ENCODE data around the gene MIDN. TPM values are rescaled to one million over a fixed set of nuclear protein-coding genes. Genes with fewer than 3 reads are reported as not detected.

The MIDN gene
- total RNA-seq, 2 donors from 2014 or later: 36.3 to 43.5 TPM

DNA sequence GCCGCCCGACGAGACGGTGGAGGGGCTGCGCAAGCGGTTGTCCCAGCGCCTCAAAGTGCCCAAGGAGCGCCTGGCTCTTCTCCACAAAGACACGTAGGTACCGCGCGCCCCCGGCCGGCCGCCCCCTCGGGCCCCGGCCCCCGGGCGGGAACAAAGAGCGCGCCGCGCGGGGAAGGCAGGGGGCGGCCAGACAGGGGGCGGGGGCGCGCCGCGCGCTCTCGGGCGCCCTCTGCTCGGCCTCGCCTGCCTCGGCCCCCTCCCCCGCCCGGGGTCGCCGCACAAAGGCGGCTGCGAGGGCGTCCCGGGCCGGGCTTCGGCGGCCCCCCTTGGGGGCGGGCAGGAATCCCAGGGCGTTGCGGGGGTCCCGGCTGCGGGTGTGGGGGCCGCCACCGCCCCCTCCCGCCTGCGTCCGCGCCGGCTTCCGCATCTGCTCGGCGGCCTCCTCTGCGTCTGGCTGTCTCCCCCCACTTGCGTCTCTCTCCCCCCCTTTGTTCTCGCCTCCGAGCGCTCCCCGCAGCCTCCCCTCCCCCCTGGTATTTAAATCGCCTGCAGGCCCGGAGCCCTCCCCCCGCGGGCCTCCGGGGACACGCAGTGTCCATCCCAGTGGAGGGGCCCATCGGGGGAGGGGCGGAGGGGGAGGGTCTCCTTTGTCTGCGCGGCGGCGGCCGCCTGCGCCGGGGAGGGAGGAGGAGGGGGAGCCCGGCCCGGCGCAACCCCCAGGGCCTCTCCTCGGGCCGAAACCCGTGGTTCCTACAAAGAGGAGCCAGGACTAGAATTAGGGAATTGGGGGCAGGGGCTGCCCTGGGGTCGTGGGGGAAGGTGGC, 2.3 kb downstream of the MIDN start:
- H3K4me1 ChIP-seq: peaks cover 70% of the 10 kb centered on the region
- intact Hi-C loops (cut with DNase I): no loop called here
- ATAC-seq (no peak), DNase-seq (peak; percentile 65 to 78 (median 70))
- peaks cover 13 to 18% of the 10 kb centered on the region in 2 donors for H3K36me3 ChIP-seq (replicated peaks in 1 of 2; ENCODE audit: insufficient read depth in 1 of 2, low read depth in 2 of 2)
- H3K4me3 ChIP-seq: peak overlapping the region; percentile 64 to 91
- peak overlapping the region; percentile 97 to 100 (median 100) for H3K27ac ChIP-seq
- no peaks in the 10 kb centered on the region for H3K27me3 ChIP-seq
- TF ChIP-seq, protein P1, sequence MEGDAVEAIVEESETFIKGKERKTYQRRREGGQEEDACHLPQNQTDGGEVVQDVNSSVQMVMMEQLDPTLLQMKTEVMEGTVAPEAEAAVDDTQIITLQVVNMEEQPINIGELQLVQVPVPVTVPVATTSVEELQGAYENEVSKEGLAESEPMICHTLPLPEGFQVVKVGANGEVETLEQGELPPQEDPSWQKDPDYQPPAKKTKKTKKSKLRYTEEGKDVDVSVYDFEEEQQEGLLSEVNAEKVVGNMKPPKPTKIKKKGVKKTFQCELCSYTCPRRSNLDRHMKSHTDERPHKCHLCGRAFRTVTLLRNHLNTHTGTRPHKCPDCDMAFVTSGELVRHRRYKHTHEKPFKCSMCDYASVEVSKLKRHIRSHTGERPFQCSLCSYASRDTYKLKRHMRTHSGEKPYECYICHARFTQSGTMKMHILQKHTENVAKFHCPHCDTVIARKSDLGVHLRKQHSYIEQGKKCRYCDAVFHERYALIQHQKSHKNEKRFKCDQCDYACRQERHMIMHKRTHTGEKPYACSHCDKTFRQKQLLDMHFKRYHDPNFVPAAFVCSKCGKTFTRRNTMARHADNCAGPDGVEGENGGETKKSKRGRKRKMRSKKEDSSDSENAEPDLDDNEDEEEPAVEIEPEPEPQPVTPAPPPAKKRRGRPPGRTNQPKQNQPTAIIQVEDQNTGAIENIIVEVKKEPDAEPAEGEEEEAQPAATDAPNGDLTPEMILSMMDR (IDR thresholded peaks at IDR 0.05): no peak
- TF ChIP-seq POLR2A (IDR thresholded peaks at IDR 0.05): peak in 1 of 3 donors; percentile 9
- 1 to 2% methylated on average over 8 to 71 of the region's 90 CpGs for WGBS, 2 donors
- H3K9me3 ChIP-seq: no peaks in the 10 kb centered on the region

DNA sequence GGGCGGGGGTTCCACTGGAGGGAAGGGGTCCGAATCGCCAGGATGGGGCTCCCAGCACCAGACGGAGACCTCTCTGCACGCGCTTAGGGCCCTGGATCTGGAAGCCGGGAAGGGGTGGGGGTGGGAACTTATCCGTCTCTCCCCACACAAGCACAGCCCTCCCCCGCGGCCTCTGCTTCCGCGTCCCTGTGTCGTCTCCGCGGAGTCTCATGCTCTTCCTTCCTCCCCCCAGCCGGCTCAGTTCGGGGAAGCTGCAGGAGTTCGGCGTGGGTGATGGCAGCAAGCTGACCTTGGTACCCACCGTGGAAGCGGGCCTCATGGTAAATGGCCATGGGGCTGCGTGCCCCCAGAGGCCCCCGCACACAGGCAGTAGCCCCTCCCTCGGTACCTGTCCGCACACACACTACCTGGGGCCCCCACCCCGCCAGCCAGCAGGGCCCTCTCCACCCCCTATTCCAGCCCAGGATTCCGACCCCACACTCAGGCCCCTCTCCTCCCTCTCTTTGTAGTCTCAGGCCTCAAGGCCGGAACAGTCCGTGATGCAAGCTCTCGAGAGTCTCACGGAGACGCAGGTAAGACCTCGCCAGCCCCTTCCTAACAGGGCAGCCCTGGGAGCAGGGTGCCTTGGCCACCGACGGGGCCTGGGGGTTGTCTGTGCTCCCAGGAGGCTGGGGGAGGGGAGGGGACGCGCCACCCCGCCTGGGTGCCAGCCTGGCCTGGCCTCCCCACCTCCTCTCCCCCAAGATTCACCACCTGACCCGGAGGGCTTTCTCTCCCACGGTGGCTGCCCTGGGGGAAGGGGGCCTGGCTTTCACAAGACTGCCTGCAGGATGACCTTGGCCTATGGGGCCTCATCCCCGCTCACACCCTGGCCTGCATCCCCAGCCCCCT, 3.2 kb downstream of the MIDN start:
- TF ChIP-seq, protein P1 (IDR thresholded peaks at IDR 0.05): no peak
- peak; percentile 47 to 56 (median 51) for TF ChIP-seq POLR2A (IDR thresholded peaks at IDR 0.05)
- 0 to 1% methylated on average over 5 to 40 of the region's 41 CpGs for WGBS, 2 donors
- peak overlapping the region; percentile 64 to 91 for H3K4me3 ChIP-seq
- H3K4me1 ChIP-seq: peaks cover 68% of the 10 kb centered on the region
- intact Hi-C loops (cut with DNase I): no loop called here
- ATAC-seq (no peak), DNase-seq (peak; percentile 76 to 90 (median 86))
- peaks cover 20 to 23% of the 10 kb centered on the region in 2 donors for H3K36me3 ChIP-seq (replicated peaks in 1 of 2; ENCODE audit: insufficient read depth in 1 of 2, low read depth in 2 of 2)
- H3K27ac ChIP-seq: peak overlapping the region; percentile 97 to 100 (median 100)
- no peaks in the 10 kb centered on the region for H3K27me3 ChIP-seq
- no peaks in the 10 kb centered on the region for H3K9me3 ChIP-seq

DNA sequence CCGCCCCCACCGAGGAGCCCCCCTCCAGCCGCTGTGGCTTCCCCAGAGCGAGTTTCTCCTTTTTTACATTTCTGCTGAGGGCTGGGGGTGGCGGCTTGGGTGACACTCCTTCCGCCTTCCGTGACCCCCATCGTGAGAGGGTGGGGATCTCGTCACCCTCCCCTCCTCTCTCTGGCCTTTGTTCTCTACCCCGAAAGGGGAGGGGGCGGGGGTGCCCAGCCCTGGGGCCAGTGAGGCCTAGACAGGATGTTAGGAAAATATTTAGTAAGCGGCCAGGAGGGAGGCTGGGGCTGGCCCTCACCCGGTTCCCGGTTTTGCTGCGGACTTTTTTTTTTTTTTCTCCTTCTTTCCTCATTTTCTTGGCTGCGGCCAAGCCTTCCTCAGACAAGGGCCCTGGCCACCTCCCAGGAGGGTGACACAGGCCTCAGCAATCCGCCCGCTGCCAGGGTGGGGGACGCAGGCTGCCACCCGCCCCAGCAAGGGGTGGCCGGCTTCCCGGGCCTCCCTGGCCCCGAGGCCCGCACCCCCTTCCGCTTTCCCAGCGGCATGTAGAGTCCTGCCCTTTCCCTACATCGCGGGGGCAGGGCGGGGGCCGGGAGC, 3.9 kb downstream of the MIDN start:
- DNase-seq (peak; percentile 94 to 98 (median 96)), ATAC-seq (peak; percentile 49)
- TF ChIP-seq, protein P1 (IDR thresholded peaks at IDR 0.05): no peak
- peak; percentile 21 to 53 (median 39) for TF ChIP-seq POLR2A (IDR thresholded peaks at IDR 0.05)
- no peaks in the 10 kb centered on the region for H3K27me3 ChIP-seq
- H3K9me3 ChIP-seq: no peaks in the 10 kb centered on the region
- WGBS, 2 donors: 0% methylated on average over 18 to 28 of the region's 30 CpGs
- peaks cover 27 to 28% of the 10 kb centered on the region in 2 donors for H3K36me3 ChIP-seq (replicated peaks in 1 of 2; ENCODE audit: insufficient read depth in 1 of 2, low read depth in 2 of 2)
- intact Hi-C loops (cut with DNase I): no loop called here
- no peak overlapping the region for H3K4me3 ChIP-seq
- peaks cover 69% of the 10 kb centered on the region for H3K4me1 ChIP-seq
- peak overlapping the region; percentile 97 to 100 (median 100) for H3K27ac ChIP-seq

DNA sequence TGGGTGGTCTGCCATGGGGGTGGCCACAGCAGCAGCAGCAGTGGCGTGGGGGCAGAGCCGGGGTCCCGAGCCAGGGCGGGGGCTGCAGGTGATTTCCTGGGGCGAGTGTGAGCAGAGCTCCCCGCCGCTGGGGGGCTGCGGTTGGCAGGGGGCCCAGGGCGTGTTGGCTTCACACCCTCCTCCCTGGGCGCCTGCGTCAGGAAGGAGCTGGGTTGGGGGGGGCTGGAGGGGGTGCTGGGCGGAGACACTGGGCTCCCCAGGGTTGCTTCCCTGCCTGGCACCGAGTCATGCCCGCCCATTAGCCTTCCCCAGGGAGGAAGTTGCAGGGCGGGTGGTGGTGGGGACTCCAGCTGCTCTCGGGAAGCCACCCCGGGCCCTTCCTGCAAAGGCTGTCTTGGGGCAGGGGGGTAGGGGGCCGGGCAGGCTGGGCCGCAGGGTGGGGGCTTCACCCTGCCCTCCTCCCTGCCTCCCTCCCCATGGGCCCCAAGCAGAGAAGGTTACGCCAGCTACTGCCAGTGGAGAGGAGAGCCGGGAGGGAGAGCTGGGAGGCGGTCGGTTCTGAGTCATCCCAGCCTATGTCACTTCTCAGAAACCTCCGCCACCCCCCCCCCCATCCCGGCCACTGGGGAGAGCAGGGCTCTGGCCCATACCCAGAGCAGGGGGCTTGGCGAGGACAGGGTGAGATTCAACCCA, 4.6 kb downstream of the MIDN start:
- peak; percentile 34 for ATAC-seq
- peaks cover 69% of the 10 kb centered on the region for H3K4me1 ChIP-seq
- peak in 2 of 3 donors; percentile 41 to 62 for TF ChIP-seq POLR2A (IDR thresholded peaks at IDR 0.05)
- TF ChIP-seq, protein P1 (IDR thresholded peaks at IDR 0.05): peak in 2 of 7 experiments; percentile 19 to 25
- H3K4me3 ChIP-seq: no peak overlapping the region
- H3K36me3 ChIP-seq (replicated peaks in 1 of 2; ENCODE audit: insufficient read depth in 1 of 2, low read depth in 2 of 2): peaks cover 28 to 30% of the 10 kb centered on the region in 2 donors
- H3K9me3 ChIP-seq: no peaks in the 10 kb centered on the region
- intact Hi-C loops (cut with DNase I): no loop called here
- peak; percentile 86 to 94 (median 91) for DNase-seq
- 0 to 2% methylated on average over 7 to 12 of the region's 26 CpGs for WGBS, 2 donors
- peak overlapping the region; percentile 97 to 100 (median 100) for H3K27ac ChIP-seq
- no peaks in the 10 kb centered on the region for H3K27me3 ChIP-seq

All from body of pancreas (tissue), 4 donors.